Measurements from ENCODE around the gene LANCL3. TPM values are rescaled to one million over a fixed set of nuclear protein-coding genes. Genes with fewer than 3 reads are reported as not detected.

Gene LANCL3
- total RNA-seq, 1 experiment from 2014 or later = 0.26 TPM

GRCh38 chrX:37714479-37714878 lies 143.0 kb downstream of the LANCL3 start:
- Histone ChIP-seq H3K36me3 (ENCODE audit: low read depth, low read length) (no peaks in the 10 kb centered on the region), H3K27ac (ENCODE audit: low read length) (no peak overlapping the region), H3K9me3 (ENCODE audit: low read length) (no peaks in the 10 kb centered on the region), H3K9me2 (replicated peaks; ENCODE audit: low read length) (no peaks in the 10 kb centered on the region), H3F3A (ENCODE audit: low read length, unreplicated experiment) (no peaks in the 10 kb centered on the region), H2AFZ (ENCODE audit: low read length) (no peak overlapping the region), H3K4me1 (ENCODE audit: insufficient read depth, low read length) (no peaks in the 10 kb centered on the region), H3K4me2 (ENCODE audit: low read length) (no peak overlapping the region), H3K4me3 (ENCODE audit: low read length) (no peak overlapping the region), H3K9ac (ENCODE audit: low read length) (no peak overlapping the region), H4K20me1 (ENCODE audit: low read length) (no peaks in the 10 kb centered on the region), H3K27me3 (ENCODE audit: low read length) (no peaks in the 10 kb centered on the region), H3K79me2 (ENCODE audit: low read length) (no peaks in the 10 kb centered on the region)
- DNase-seq (no peak), ATAC-seq (no peak)
- ChIA-PET CTCF (no interaction called here), POLR2A (ENCODE audit: unreplicated experiment) (no interaction called here)
- TF ChIP-seq EZH2 (IDR thresholded peaks at IDR 0.05; ENCODE audit: low read length, unreplicated experiment) = no peak
- intact Hi-C loops (cut with micrococcal nuclease) = no loop called here
- no TSS peak for BruUV-seq (replicated peaks)

DNA sequence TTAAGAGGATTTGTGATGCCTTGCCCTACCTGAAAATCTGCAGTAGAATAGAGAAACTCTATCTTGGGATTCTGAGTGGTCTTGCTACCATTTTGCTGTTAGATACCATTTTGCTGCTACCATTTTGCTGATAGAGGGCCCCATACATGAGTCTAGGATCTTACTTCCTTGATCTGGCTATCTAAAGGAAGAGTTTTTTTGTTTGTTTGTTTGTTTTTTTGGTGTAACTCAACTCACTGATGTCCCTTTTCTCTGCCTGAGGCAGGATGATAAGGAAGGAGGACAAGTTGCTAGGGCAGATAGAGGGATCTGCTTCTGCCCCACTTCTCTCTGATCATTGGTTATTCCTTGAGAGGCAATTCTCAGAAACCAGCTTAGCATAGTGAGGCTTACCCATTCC lies 145.1 kb downstream of the LANCL3 start:
- Histone ChIP-seq H2AFZ (ENCODE audit: low read length) (no peak overlapping the region), H3K36me3 (ENCODE audit: low read depth, low read length) (no peaks in the 10 kb centered on the region), H3K9me3 (ENCODE audit: low read length) (no peaks in the 10 kb centered on the region), H3K27ac (ENCODE audit: low read length) (no peak overlapping the region), H3K27me3 (ENCODE audit: low read length) (no peaks in the 10 kb centered on the region), H3K4me3 (ENCODE audit: low read length) (no peak overlapping the region), H3F3A (ENCODE audit: low read length, unreplicated experiment) (no peaks in the 10 kb centered on the region), H4K20me1 (ENCODE audit: low read length) (no peaks in the 10 kb centered on the region), H3K79me2 (ENCODE audit: low read length) (no peaks in the 10 kb centered on the region), H3K9ac (ENCODE audit: low read length) (no peak overlapping the region), H3K4me1 (ENCODE audit: insufficient read depth, low read length) (no peaks in the 10 kb centered on the region), H3K9me2 (replicated peaks; ENCODE audit: low read length) (no peaks in the 10 kb centered on the region), H3K4me2 (ENCODE audit: low read length) (no peak overlapping the region)
- intact Hi-C loops (cut with micrococcal nuclease) = no loop called here
- CTCF ChIA-PET = no interaction called here
- POLR2A ChIA-PET (ENCODE audit: unreplicated experiment) = no interaction called here
- ATAC-seq = no peak
- no TSS peak for BruUV-seq (replicated peaks)
- TF ChIP-seq EZH2phosphoT487 (IDR thresholded peaks at IDR 0.05; ENCODE audit: borderline replicate concordance, low read length) (no peak), EZH2 (IDR thresholded peaks at IDR 0.05; ENCODE audit: low read length, unreplicated experiment) (no peak), CTCF (conservative IDR thresholded peaks at IDR 0.05; ENCODE audit: low read depth, low read length) (no peak)
- DNase-seq = no peak

- ChIA-PET CTCF (no interaction called here), POLR2A (ENCODE audit: unreplicated experiment) (no interaction called here)
- Histone ChIP-seq H4K20me1 (ENCODE audit: low read length) (no peaks in the 10 kb centered on the region), H3K36me3 (ENCODE audit: low read depth, low read length) (no peaks in the 10 kb centered on the region), H3F3A (ENCODE audit: low read length, unreplicated experiment) (no peaks in the 10 kb centered on the region), H3K9me3 (ENCODE audit: low read length) (no peaks in the 10 kb centered on the region), H2AFZ (ENCODE audit: low read length) (no peak overlapping the region), H3K9me2 (replicated peaks; ENCODE audit: low read length) (no peaks in the 10 kb centered on the region), H3K79me2 (ENCODE audit: low read length) (no peaks in the 10 kb centered on the region), H3K27me3 (ENCODE audit: low read length) (no peaks in the 10 kb centered on the region), H3K4me1 (ENCODE audit: insufficient read depth, low read length) (no peaks in the 10 kb centered on the region), H3K9ac (ENCODE audit: low read length) (no peak overlapping the region), H3K4me3 (ENCODE audit: low read length) (no peak overlapping the region), H3K27ac (ENCODE audit: low read length) (no peak overlapping the region), H3K4me2 (ENCODE audit: low read length) (no peak overlapping the region)
- BruUV-seq (replicated peaks) = no TSS peak
- TF ChIP-seq CTCF (conservative IDR thresholded peaks at IDR 0.05; ENCODE audit: low read depth, low read length) (no peak), EZH2 (IDR thresholded peaks at IDR 0.05; ENCODE audit: low read length, unreplicated experiment) (no peak), EZH2phosphoT487 (IDR thresholded peaks at IDR 0.05; ENCODE audit: borderline replicate concordance, low read length) (no peak)
- DNase-seq = no peak
- intact Hi-C loops (cut with micrococcal nuclease) = no loop called here
- ATAC-seq = no peak
Observed at GRCh38 chrX:37717708-37718107, 146.2 kb downstream of the LANCL3 start.

All from PC-3 (cell line).